Ramos (cell line): Measurements from ENCODE around the gene CTNNA2.

Experiments used
- in situ Hi-C: fragments of 300-500 bp; cut with MboI; formaldehyde crosslinking; loops from one replicate; pipeline ENCODE4 v1.14.3; 2022; ENCODE audit warnings: low sequenced_read_pairs; ENCODE audit not compliant: unreplicated experiment

Gene CTNNA2

GRCh38 chr2:79909521-79909920 lies 396.7 kb downstream of the CTNNA2 start:
- in situ Hi-C loops = no loop called here

GRCh38 chr2:79910643-79911042 lies 397.8 kb downstream of the CTNNA2 start:
- in situ Hi-C loops = no loop called here

- in situ Hi-C loops = no loop called here
Observed at GRCh38 chr2:79915455-79915854, 402.6 kb downstream of the CTNNA2 start.

GRCh38 chr2:79916285-79916684 lies 403.4 kb downstream of the CTNNA2 start:
- in situ Hi-C loops = no loop called here

GRCh38 chr2:79920512-79921076 lies 407.7 kb downstream of the CTNNA2 start:
- in situ Hi-C loops = no loop called here

DNA sequence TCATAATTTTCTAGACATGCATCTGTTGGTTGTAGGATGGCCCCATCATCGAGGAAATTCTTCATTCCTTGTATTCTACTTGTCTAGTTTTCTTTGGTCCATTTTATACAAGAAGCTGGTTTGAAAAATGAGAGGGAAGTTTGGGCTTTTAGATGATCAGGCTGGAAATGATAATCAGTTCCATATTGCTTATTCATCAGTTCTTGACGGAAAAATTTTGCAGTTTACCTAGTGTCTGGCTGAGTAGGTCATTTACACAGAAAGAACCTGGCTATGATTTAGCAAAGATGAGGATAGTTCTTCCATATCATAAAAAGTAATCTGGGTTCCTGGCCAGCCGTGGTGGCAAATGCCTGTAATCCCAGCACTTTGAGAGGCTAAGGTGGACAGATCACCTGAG lies 416.8 kb downstream of the CTNNA2 start:
- in situ Hi-C loops = no loop called here

GRCh38 chr2:79935046-79935732 lies 422.3 kb downstream of the CTNNA2 start:
- in situ Hi-C loops = no loop called here

- in situ Hi-C loops = no loop called here
Observed at GRCh38 chr2:79935771-79936657, 423.2 kb downstream of the CTNNA2 start.

GRCh38 chr2:79936715-79937114 lies 423.9 kb downstream of the CTNNA2 start:
- in situ Hi-C loops = no loop called here

DNA sequence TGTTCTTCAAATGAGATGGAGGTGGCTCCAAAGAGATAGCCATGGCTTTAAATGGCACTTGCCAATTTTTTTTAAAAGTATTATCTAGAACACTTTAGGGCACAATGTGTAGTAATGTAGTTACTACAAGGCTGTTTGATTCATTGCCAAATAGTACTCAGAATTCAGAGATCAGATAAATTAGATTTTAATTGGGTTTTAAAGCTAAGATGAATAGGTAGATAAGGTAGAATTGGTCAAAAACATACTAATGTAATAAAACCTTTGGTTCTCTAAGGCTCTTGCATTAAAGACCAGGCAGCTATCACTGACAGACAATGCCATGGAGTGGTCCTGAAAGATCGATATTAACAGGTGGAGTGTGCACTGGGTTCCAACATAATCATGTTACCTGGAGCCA lies 425.8 kb downstream of the CTNNA2 start:
- in situ Hi-C loops = no loop called here

DNA sequence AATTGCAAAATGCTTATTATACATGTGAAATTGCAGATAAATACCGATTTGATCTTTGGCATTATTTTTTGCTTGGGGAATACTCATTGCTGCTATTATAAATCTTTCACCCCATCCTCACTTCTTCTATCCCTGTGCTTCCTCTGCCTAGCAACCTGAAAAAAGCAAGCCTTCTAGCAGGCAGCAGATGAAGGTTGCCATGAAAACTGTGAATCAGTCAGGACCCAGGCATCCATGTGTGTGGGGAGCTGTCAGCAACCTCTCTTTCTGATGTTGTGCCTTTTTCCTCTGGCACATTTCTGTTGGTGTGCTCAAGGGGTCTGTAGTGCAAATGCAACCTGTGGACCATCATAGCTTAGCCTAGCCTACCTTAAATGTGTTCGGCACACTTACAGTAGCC lies 427.5 kb downstream of the CTNNA2 start:
- in situ Hi-C loops = no loop called here

- in situ Hi-C loops = no loop called here
Observed at GRCh38 chr2:79941179-79941578, 428.3 kb downstream of the CTNNA2 start.

DNA sequence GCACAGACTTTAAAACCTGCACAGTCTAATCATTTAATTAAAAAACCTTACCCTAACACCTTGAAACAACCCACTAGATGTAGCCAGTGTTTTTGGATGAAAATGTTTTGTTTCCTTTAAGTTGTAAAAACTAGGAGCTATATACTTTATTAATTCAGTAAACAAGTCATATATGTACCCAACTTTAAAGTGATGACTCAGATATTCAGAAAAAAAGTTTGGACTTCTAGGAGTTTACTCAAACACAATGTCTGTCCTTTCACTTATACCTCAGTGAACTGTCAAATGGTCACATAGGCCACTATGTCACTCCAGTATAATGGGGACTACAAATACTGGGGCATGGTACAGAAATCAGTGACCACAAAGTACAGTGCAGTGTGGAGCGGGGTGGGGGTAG lies 431.4 kb downstream of the CTNNA2 start:
- in situ Hi-C loops = no loop called here

DNA sequence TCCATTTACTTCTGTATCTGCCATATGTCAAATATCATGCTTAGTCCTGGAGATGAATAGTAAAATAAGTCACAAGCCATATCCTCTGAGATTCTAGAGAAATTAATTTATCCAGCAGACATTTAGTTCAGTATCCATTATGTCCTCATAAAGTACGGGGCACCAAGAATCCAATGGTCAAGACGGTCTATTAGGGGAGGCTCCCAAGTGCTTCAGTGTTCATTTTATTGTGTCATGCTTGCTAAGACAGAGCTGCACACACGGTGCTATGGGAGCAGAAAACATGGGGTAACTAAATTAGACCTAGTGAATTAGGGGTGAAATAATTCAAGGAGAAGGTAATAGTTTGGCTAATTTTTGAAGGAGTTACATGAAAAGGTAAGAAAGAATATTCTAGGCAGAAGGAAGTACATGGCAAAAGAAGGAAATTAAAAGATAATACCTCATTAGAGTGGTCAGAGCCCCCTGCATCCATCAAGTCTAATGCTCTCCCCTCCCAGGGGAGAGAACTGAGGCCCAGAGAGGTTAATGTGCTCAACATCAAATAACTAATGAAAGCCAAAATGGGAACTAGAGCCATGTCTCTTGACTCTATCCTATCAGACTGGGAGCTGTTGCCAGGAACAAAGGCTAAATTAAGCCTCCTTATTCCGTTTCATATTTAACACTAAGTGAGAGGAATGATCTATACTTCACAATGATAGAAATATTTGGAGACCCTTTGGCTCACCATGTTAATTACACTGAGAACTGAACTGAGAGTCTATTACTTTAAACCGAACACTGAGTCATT lies 433.0 kb downstream of the CTNNA2 start:
- in situ Hi-C loops = no loop called here

DNA sequence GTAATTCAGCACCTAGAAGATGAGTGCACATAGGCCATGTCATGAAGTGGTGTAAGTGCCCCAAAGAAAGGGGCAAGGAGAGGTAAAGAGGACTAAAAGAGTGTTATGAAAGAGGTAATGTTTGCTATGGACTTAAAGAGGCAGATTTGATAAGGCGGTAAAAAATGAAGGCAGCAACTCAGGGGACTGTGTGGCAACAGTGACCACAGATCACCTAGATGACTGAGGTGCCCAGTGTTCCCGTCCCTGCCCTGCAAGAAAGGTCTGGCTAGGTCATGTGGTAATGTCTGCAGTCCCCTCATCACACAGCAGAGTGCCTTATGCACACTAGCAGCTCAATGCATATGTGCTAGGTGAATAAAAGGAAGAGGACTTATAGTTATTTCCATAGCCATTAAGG lies 434.9 kb downstream of the CTNNA2 start:
- in situ Hi-C loops = no loop called here

DNA sequence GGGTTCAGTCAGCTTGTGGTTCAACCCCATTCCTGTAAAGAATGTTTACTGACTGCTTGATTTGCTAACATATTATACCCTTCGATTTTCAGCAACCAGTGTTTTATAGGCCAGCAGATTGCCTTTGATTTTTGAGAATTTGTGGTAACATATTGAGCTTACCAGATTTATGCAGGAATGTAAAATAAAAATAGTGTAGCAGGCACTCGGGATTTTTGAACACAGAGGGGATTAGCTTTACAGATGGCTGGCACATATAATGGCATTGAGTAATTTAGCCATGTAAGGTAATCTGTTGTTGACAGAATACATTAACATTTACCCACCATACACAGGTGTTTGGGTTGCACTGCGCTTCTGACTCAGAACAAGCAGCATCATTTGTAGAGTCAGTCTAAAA lies 437.7 kb downstream of the CTNNA2 start:
- in situ Hi-C loops = no loop called here

DNA sequence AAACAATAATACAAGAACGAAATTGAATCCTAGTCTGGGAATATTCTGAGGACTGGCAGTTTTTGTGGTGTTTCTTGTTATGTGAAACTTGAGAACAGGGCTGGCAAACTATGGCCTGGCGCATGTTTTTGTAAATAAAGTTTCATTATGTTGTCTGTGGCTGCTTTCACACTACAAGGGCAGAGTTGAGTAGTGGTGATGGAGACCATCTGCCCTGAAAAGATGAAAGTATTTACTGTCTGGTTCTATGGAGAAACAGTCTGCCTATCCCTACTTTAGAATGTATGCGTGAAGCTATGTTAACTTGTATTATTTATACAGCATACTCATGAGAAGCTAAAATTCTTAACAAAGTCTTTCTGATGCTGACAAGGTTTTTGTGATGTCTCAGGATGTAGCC lies 439.8 kb downstream of the CTNNA2 start:
- in situ Hi-C loops = no loop called here

GRCh38 chr2:79960035-79960434 lies 447.2 kb downstream of the CTNNA2 start:
- in situ Hi-C loops = no loop called here

- in situ Hi-C loops = no loop called here
Observed at GRCh38 chr2:79960519-79960918, 447.7 kb downstream of the CTNNA2 start.

DNA sequence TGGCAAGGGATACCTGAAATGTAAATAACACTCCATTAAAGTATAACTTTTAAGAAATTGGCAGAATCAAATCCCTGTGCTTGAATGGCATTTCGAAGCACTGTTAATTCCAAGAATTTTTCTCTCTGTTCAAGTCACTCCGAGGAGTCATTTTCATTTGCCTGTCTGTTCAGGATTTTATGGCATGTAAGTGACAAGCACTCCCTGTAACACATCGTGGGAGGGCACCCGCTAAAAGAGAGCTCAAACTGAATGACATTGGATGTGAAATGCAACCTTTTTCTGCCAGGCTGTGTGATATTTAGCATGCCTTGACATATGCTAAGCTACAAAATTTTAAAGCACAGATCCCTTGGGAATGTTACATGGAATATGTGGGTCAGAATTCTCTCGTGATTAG lies 452.1 kb downstream of the CTNNA2 start:
- in situ Hi-C loops = no loop called here

GRCh38 chr2:79966369-79966768 lies 453.5 kb downstream of the CTNNA2 start:
- in situ Hi-C loops = no loop called here
